Erythroblast (primary cell): ENCODE measurements around the gene RGMA.

Source experiments
- GATA1 ChIP-seq: IDR thresholded peaks from 2 replicates; pipeline ENCODE4 v1.6.1; 2011; ENCODE audit warnings: low read depth, mild to moderate bottlenecking, control low read depth, low read length, moderate library complexity
- POLR2A ChIP-seq: IDR thresholded peaks from 2 replicates; pipeline ENCODE4 v1.6.1; 2011; ENCODE audit warnings: mild to moderate bottlenecking, low read length

- TF ChIP-seq POLR2A (no peak), GATA1 (no peak)
These were observed 43.7 kb downstream of the RGMA start for GRCh38 chr15:93045191-93045785.
